IMR-90 (cell line): ENCODE results near the gene NUDCD2. TPM values are rescaled to one million over a fixed set of nuclear protein-coding genes. Genes with fewer than 3 reads are reported as not detected.

ENCODE experiments used
- ATAC-seq: fragments of 200-7000 bp; cut with Tn5 transposase; 2 replicates; pipeline ENCODE4 v1.9.1; 2020; ENCODE audit warnings: low read depth, mild to moderate bottlenecking, moderate library complexity
- BruUV-seq: library from RNA; stranded (reverse); fragments of 400-500 nt; replicated peaks from 2 replicates; lab custom pipeline; 2021; lab: Mats Ljungman, UMichigan
- CTCF ChIA-PET: fragments of 300-600 bp; formaldehyde crosslinking; extraction: SDS; loops from one replicate; lab custom pipeline; 2021; ENCODE audit warnings: antibody characterized with exemption; lab: Yijun Ruan, JAX
- POLR2A ChIA-PET: fragments of 300-600 bp; sonication (Branson Sonifier 250); formaldehyde crosslinking; loops from one replicate; lab custom pipeline; 2022; ENCODE audit warnings: antibody characterized with exemption; ENCODE audit not compliant: unreplicated experiment; lab: Charles Lee
- DNase-seq: peaks from one replicate; pipeline ENCODE4 v3.0.0; 2013
- H2AFZ ChIP-seq: replicated peaks from 2 replicates; pipeline ENCODE3; 2013; ENCODE audit warnings: low read length, mild to moderate bottlenecking; ENCODE audit not compliant: poor library complexity
- H2AK5ac ChIP-seq: 2 replicates; pipeline ENCODE4 v1.6.1; 2013; ENCODE audit warnings: low read depth, low read length, inconsistent platforms
- H2AK9ac ChIP-seq: replicated peaks from 2 replicates; pipeline ENCODE3; 2013; ENCODE audit warnings: mild to moderate bottlenecking, low read depth, low read length, moderate library complexity; ENCODE audit not compliant: poor library complexity
- H2BK120ac ChIP-seq: 2 replicates; pipeline ENCODE4 v1.6.1; 2013; ENCODE audit warnings: low read depth, low read length, inconsistent platforms
- H2BK15ac ChIP-seq: 3 replicates; pipeline ENCODE4 v1.6.1; 2013; ENCODE audit warnings: low read depth, low read length, inconsistent platforms
- H2BK20ac ChIP-seq: 2 replicates; pipeline ENCODE4 v1.6.1; 2013; ENCODE audit warnings: low read depth, mild to moderate bottlenecking, inconsistent platforms, low read length, moderate library complexity
- H2BK5ac ChIP-seq: 2 replicates; pipeline ENCODE4 v1.6.1; 2013; ENCODE audit warnings: mild to moderate bottlenecking, low read depth, low read length, inconsistent platforms; ENCODE audit not compliant: poor library complexity, severe bottlenecking
- H3K14ac ChIP-seq: replicated peaks from 2 replicates; pipeline ENCODE4 v1.6.1; 2013; ENCODE audit warnings: low read depth, low read length, inconsistent platforms
- H3K18ac ChIP-seq: 2 replicates; pipeline ENCODE4 v1.6.1; 2013; ENCODE audit warnings: low read depth, low read length, control low read depth
- H3K23ac ChIP-seq: 2 replicates; pipeline ENCODE4 v1.6.1; 2013; ENCODE audit warnings: low read depth, low read length, inconsistent platforms
- H3K27ac ChIP-seq: 2 replicates; pipeline ENCODE4 v1.5.1; 2013; ENCODE audit warnings: mild to moderate bottlenecking, control low read depth, low read length; ENCODE audit not compliant: insufficient read depth
- H3K27me3 ChIP-seq: 2 replicates; pipeline ENCODE4 v1.6.1; 2013; ENCODE audit warnings: low read length; ENCODE audit not compliant: control insufficient read depth, insufficient read depth
- H3K36me3 ChIP-seq: 2 replicates; pipeline ENCODE4 v1.6.1; 2013; ENCODE audit warnings: low read length, mixed read lengths; ENCODE audit not compliant: control insufficient read depth, insufficient read depth
- H3K4ac ChIP-seq: 2 replicates; pipeline ENCODE4 v1.6.1; 2013; ENCODE audit warnings: low read depth, low read length, inconsistent platforms
- H3K4me1 ChIP-seq: 2 replicates; pipeline ENCODE4 v1.6.1; 2013; ENCODE audit warnings: low read length, mixed read lengths; ENCODE audit not compliant: control insufficient read depth, insufficient read depth
- H3K4me2 ChIP-seq: 2 replicates; pipeline ENCODE4 v1.6.1; 2013; ENCODE audit warnings: low read depth, mild to moderate bottlenecking, control low read depth, low read length, moderate library complexity
- H3K4me3 ChIP-seq: 2 replicates; pipeline ENCODE4 v1.5.1; 2013; ENCODE audit warnings: low read depth, mild to moderate bottlenecking, control low read depth, low read length, moderate library complexity; ENCODE audit not compliant: insufficient read depth
- H3K56ac ChIP-seq: 2 replicates; pipeline ENCODE4 v1.6.1; 2013; ENCODE audit warnings: low read length, inconsistent platforms; ENCODE audit not compliant: insufficient read depth; ENCODE audit errors: extremely low read depth
- H3K79me1 ChIP-seq, 2 experiments: 2 replicates each; pipeline ENCODE4 v1.6.1; 2013; ENCODE audit warnings: low read length in 2 of 2, inconsistent platforms in 1 of 2, low read depth in 1 of 2
- H3K9ac ChIP-seq: 2 replicates; pipeline ENCODE4 v1.6.1; 2013; ENCODE audit warnings: low read depth, low read length, control low read depth
- H3K9me1 ChIP-seq: 2 replicates; pipeline ENCODE4 v1.6.1; 2013; ENCODE audit warnings: low read length, inconsistent platforms; ENCODE audit not compliant: insufficient read depth
- H3K9me3 ChIP-seq: 2 replicates; pipeline ENCODE4 v1.6.1; 2013; ENCODE audit warnings: low read length; ENCODE audit not compliant: control insufficient read depth, insufficient read depth
- H4K20me1 ChIP-seq: 2 replicates; pipeline ENCODE4 v1.6.1; 2013; ENCODE audit warnings: low read length, inconsistent platforms; ENCODE audit not compliant: insufficient read depth
- H4K5ac ChIP-seq: 2 replicates; pipeline ENCODE4 v1.6.1; 2013; ENCODE audit warnings: mild to moderate bottlenecking, low read depth, low read length, control low read depth
- H4K8ac ChIP-seq, 2 experiments: 2 replicates each; pipeline ENCODE4 v1.6.1; 2013; ENCODE audit warnings: low read depth in 2 of 2, low read length in 2 of 2, control low read depth in 1 of 2, inconsistent platforms in 1 of 2
- H4K91ac ChIP-seq: 2 replicates; pipeline ENCODE4 v1.6.1; 2013; ENCODE audit warnings: low read depth, low read length, inconsistent platforms; ENCODE audit not compliant: insufficient read depth
- RAD21 ChIP-seq: IDR thresholded peaks from 2 replicates; pipeline ENCODE4 v1.6.1; 2012; ENCODE audit warnings: low read length, improper control_type of control experiment
- WGBS, 2 experiments: methylation state at CpG; one replicate each; pipeline versions ENCODE4 v1.1.5 to v1.1.7; 2013; ENCODE audit warnings: missing lambda C conversion rate in 2 of 2; ENCODE audit not compliant: insufficient read length in 1 of 2; ENCODE audit errors: extremely low coverage in 2 of 2; 5-methylcytosine and 5-hydroxymethylcytosine counted together
- dilution Hi-C: fragments of 300-500 bp; cut with HindIII; formaldehyde crosslinking; loops from one replicate; pipeline ENCODE4 v1.14.3; 2018; ENCODE audit warnings: low sequenced_read_pairs; ENCODE audit not compliant: unreplicated experiment
- in situ Hi-C: fragments of 300-500 bp; cut with MboI; formaldehyde crosslinking; loops from 3 replicates; pipeline ENCODE4 v1.14.3; 2019; ENCODE audit warnings: low sequenced_read_pairs, inconsistent platforms, mixed read lengths
- intact Hi-C: fragments of 100-400 bp; cut with micrococcal nuclease; formaldehyde crosslinking; loops from 2 replicates; pipeline ENCODE4 v1.10.0; 2022
- polyA plus RNA-seq, 3 experiments: library from polyadenylated mRNA; depleted of rRNA; stranded (reverse); fragments of >200 nt; gene quantifications; 2 replicates each; pipeline ENCODE4 v1.2.3, GENCODE V29; 2012; ENCODE audit warnings: low replicate concordance in 1 of 3
- total RNA-seq: library from RNA; depleted of rRNA; stranded (reverse); fragments of >200 nt; gene quantifications from 2 replicates; pipeline ENCODE4 v1.2.3, GENCODE V29; 2012

The NUDCD2 gene
- total and polyA plus RNA-seq, 2 of the 4 experiments (the other 2 are of a cell fraction) = 3.0 to 3.5 TPM

DNA sequence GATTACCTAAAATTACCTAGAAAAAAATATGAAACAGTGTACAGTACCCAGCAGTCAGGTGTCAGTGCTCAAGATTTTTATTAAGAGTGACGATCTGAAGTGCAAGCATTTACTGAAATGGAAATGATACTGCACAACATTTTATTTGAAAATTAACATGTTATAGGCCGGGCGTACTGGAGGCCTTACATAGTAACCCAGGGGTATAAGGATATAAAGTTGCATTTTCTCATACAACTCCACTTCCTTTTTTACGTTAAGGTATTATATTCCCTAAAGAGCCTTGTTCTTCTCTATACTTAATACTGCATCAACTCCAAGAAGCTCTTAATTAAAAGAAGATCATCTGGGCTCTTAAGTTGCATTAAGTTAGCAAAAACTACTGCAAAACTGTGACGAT, 48.9 kb upstream of the NUDCD2 start:
- peaks cover 26% of the 10 kb centered on the region for H4K20me1 ChIP-seq
- ChIA-PET POLR2A (interaction anchor here (0.6 kb wide), 1 partner anchor 1024 kb away, joined by 3 read pairs; no protein-coding TSS in a partner anchor), CTCF (interaction anchor here (0.7 kb wide), 1 partner anchor 25 kb away, joined by 3 read pairs; no protein-coding TSS in a partner anchor)

More for the DNA sequence above, 48.9 kb upstream of the NUDCD2 start:
- peak overlapping the region; percentile 23; the same call in 1 of the 2 replicates for H3K4me3 ChIP-seq
- peak overlapping the region; percentile 77; the same call in 1 of the 2 replicates for H3K9ac ChIP-seq
- H3K9me1 ChIP-seq = no peaks in the 10 kb centered on the region
- H3K36me3 ChIP-seq = peaks cover 8% of the 10 kb centered on the region
- peak overlapping the region; percentile 30; the same call in 1 of the 2 replicates for H3K27ac ChIP-seq
- no peak overlapping the region for H4K5ac ChIP-seq
- no peak overlapping the region for H2AK5ac ChIP-seq
- TF ChIP-seq RAD21 = no peak
- H2BK120ac ChIP-seq = no peak overlapping the region
- intact Hi-C loops (no loop called here), in situ Hi-C loops (no loop called here), dilution Hi-C loops (no loop called here)
- no peak overlapping the region for H3K4ac ChIP-seq
- no peaks in the 10 kb centered on the region for H3K9me3 ChIP-seq
- no TSS peak for BruUV-seq
- no peak overlapping the region for H2BK20ac ChIP-seq
- ATAC-seq = no peak
- no peak overlapping the region for H2AFZ ChIP-seq
- no peak overlapping the region for H3K23ac ChIP-seq
- H3K56ac ChIP-seq = no peak overlapping the region
- H3K27me3 ChIP-seq = no peaks in the 10 kb centered on the region
- no peaks in the 10 kb centered on the region; the same call in 1 of the 2 replicates for H3K4me1 ChIP-seq
- no peak overlapping the region for H3K18ac ChIP-seq
- peak overlapping the region; percentile 94 for H3K4me2 ChIP-seq
- no peak overlapping the region for H3K14ac ChIP-seq
- no CpG with 5 or more reads among the region's 5 CpGs for WGBS, 2 experiments
- no peak overlapping the region for H4K91ac ChIP-seq
- peak overlapping the region; percentile 77 for H2BK5ac ChIP-seq
- no peak overlapping the region for H2BK15ac ChIP-seq
- no peak overlapping the region for H2AK9ac ChIP-seq
- no peak overlapping the region for H4K8ac ChIP-seq
- DNase-seq = no peak
- peaks cover 9 to 35% of the 10 kb centered on the region in 2 experiments for H3K79me1 ChIP-seq
